IMR-90 (cell line): ENCODE results near the gene SRMS. TPM values are rescaled to one million over a fixed set of nuclear protein-coding genes. Genes with fewer than 3 reads are reported as not detected.

Experiments used
- ATAC-seq: fragments of 200-7000 bp; cut with Tn5 transposase; 2 replicates; pipeline ENCODE4 v1.9.1; 2020; ENCODE audit warnings: low read depth, mild to moderate bottlenecking, moderate library complexity
- BruUV-seq: library from RNA; stranded (reverse); fragments of 400-500 nt; replicated peaks from 2 replicates; lab custom pipeline; 2021; lab: Mats Ljungman, UMichigan
- CTCF ChIA-PET: fragments of 300-600 bp; formaldehyde crosslinking; extraction: SDS; loops from one replicate; lab custom pipeline; 2021; ENCODE audit warnings: antibody characterized with exemption; lab: Yijun Ruan, JAX
- POLR2A ChIA-PET: fragments of 300-600 bp; sonication (Branson Sonifier 250); formaldehyde crosslinking; loops from one replicate; lab custom pipeline; 2022; ENCODE audit warnings: antibody characterized with exemption; ENCODE audit not compliant: unreplicated experiment; lab: Charles Lee
- DNase-seq: peaks from one replicate; pipeline ENCODE4 v3.0.0; 2013
- H2AFZ ChIP-seq: replicated peaks from 2 replicates; pipeline ENCODE3; 2013; ENCODE audit warnings: low read length, mild to moderate bottlenecking; ENCODE audit not compliant: poor library complexity
- H2AK5ac ChIP-seq: 2 replicates; pipeline ENCODE4 v1.6.1; 2013; ENCODE audit warnings: low read depth, low read length, inconsistent platforms
- H2AK9ac ChIP-seq: replicated peaks from 2 replicates; pipeline ENCODE3; 2013; ENCODE audit warnings: mild to moderate bottlenecking, low read depth, low read length, moderate library complexity; ENCODE audit not compliant: poor library complexity
- H2BK120ac ChIP-seq: 2 replicates; pipeline ENCODE4 v1.6.1; 2013; ENCODE audit warnings: low read depth, low read length, inconsistent platforms
- H2BK15ac ChIP-seq: 3 replicates; pipeline ENCODE4 v1.6.1; 2013; ENCODE audit warnings: low read depth, low read length, inconsistent platforms
- H2BK20ac ChIP-seq: 2 replicates; pipeline ENCODE4 v1.6.1; 2013; ENCODE audit warnings: low read depth, mild to moderate bottlenecking, inconsistent platforms, low read length, moderate library complexity
- H2BK5ac ChIP-seq: 2 replicates; pipeline ENCODE4 v1.6.1; 2013; ENCODE audit warnings: mild to moderate bottlenecking, low read depth, low read length, inconsistent platforms; ENCODE audit not compliant: poor library complexity, severe bottlenecking
- H3K14ac ChIP-seq: replicated peaks from 2 replicates; pipeline ENCODE4 v1.6.1; 2013; ENCODE audit warnings: low read depth, low read length, inconsistent platforms
- H3K18ac ChIP-seq: 2 replicates; pipeline ENCODE4 v1.6.1; 2013; ENCODE audit warnings: low read depth, low read length, control low read depth
- H3K23ac ChIP-seq: 2 replicates; pipeline ENCODE4 v1.6.1; 2013; ENCODE audit warnings: low read depth, low read length, inconsistent platforms
- H3K27ac ChIP-seq: 2 replicates; pipeline ENCODE4 v1.5.1; 2013; ENCODE audit warnings: mild to moderate bottlenecking, control low read depth, low read length; ENCODE audit not compliant: insufficient read depth
- H3K27me3 ChIP-seq: 2 replicates; pipeline ENCODE4 v1.6.1; 2013; ENCODE audit warnings: low read length; ENCODE audit not compliant: control insufficient read depth, insufficient read depth
- H3K36me3 ChIP-seq: 2 replicates; pipeline ENCODE4 v1.6.1; 2013; ENCODE audit warnings: low read length, mixed read lengths; ENCODE audit not compliant: control insufficient read depth, insufficient read depth
- H3K4ac ChIP-seq: 2 replicates; pipeline ENCODE4 v1.6.1; 2013; ENCODE audit warnings: low read depth, low read length, inconsistent platforms
- H3K4me1 ChIP-seq: 2 replicates; pipeline ENCODE4 v1.6.1; 2013; ENCODE audit warnings: low read length, mixed read lengths; ENCODE audit not compliant: control insufficient read depth, insufficient read depth
- H3K4me2 ChIP-seq: 2 replicates; pipeline ENCODE4 v1.6.1; 2013; ENCODE audit warnings: low read depth, mild to moderate bottlenecking, control low read depth, low read length, moderate library complexity
- H3K4me3 ChIP-seq: 2 replicates; pipeline ENCODE4 v1.5.1; 2013; ENCODE audit warnings: low read depth, mild to moderate bottlenecking, control low read depth, low read length, moderate library complexity; ENCODE audit not compliant: insufficient read depth
- H3K56ac ChIP-seq: 2 replicates; pipeline ENCODE4 v1.6.1; 2013; ENCODE audit warnings: low read length, inconsistent platforms; ENCODE audit not compliant: insufficient read depth; ENCODE audit errors: extremely low read depth
- H3K79me1 ChIP-seq, 2 experiments: 2 replicates each; pipeline ENCODE4 v1.6.1; 2013; ENCODE audit warnings: low read length in 2 of 2, inconsistent platforms in 1 of 2, low read depth in 1 of 2
- H3K9ac ChIP-seq: 2 replicates; pipeline ENCODE4 v1.6.1; 2013; ENCODE audit warnings: low read depth, low read length, control low read depth
- H3K9me1 ChIP-seq: 2 replicates; pipeline ENCODE4 v1.6.1; 2013; ENCODE audit warnings: low read length, inconsistent platforms; ENCODE audit not compliant: insufficient read depth
- H3K9me3 ChIP-seq: 2 replicates; pipeline ENCODE4 v1.6.1; 2013; ENCODE audit warnings: low read length; ENCODE audit not compliant: control insufficient read depth, insufficient read depth
- H4K20me1 ChIP-seq: 2 replicates; pipeline ENCODE4 v1.6.1; 2013; ENCODE audit warnings: low read length, inconsistent platforms; ENCODE audit not compliant: insufficient read depth
- H4K5ac ChIP-seq: 2 replicates; pipeline ENCODE4 v1.6.1; 2013; ENCODE audit warnings: mild to moderate bottlenecking, low read depth, low read length, control low read depth
- H4K8ac ChIP-seq, 2 experiments: 2 replicates each; pipeline ENCODE4 v1.6.1; 2013; ENCODE audit warnings: low read depth in 2 of 2, low read length in 2 of 2, control low read depth in 1 of 2, inconsistent platforms in 1 of 2
- H4K91ac ChIP-seq: 2 replicates; pipeline ENCODE4 v1.6.1; 2013; ENCODE audit warnings: low read depth, low read length, inconsistent platforms; ENCODE audit not compliant: insufficient read depth
- BHLHE40 ChIP-seq: fragments of 150-350 bp; IDR thresholded peaks from 2 replicates; pipeline ENCODE4 v1.6.1; 2016; ENCODE audit warnings: mild to moderate bottlenecking, low read depth, low read length
- CEBPB ChIP-seq: IDR thresholded peaks from 2 replicates; pipeline ENCODE4 v1.6.1; 2012; ENCODE audit warnings: low read depth, low read length, improper control_type of control experiment
- CHD1 ChIP-seq: IDR thresholded peaks from 2 replicates; pipeline ENCODE4 v1.6.1; 2012; ENCODE audit warnings: low read depth, low read length, improper control_type of control experiment
- FOS ChIP-seq: fragments of 150-350 bp; IDR thresholded peaks from 2 replicates; pipeline ENCODE4 v1.6.1; 2016; ENCODE audit warnings: low read depth, low read length
- MAFK ChIP-seq: IDR thresholded peaks from 2 replicates; pipeline ENCODE4 v1.6.1; 2012; ENCODE audit warnings: low read depth, low read length, improper control_type of control experiment
- MAZ ChIP-seq: IDR thresholded peaks from 2 replicates; pipeline ENCODE4 v1.6.1; 2012; ENCODE audit warnings: low read depth, mild to moderate bottlenecking, low read length, improper control_type of control experiment, moderate library complexity, borderline replicate concordance
- MXI1 ChIP-seq: IDR thresholded peaks from 2 replicates; pipeline ENCODE4 v1.6.1; 2012; ENCODE audit warnings: low read depth, mild to moderate bottlenecking, low read length, moderate library complexity, borderline replicate concordance
- NFE2L2 ChIP-seq: fragments of 150-350 bp; IDR thresholded peaks from 2 replicates; pipeline ENCODE4 v1.6.1; 2016; ENCODE audit warnings: low read depth, mild to moderate bottlenecking, low read length
- POLR2A ChIP-seq: IDR thresholded peaks from 2 replicates; pipeline ENCODE4 v1.6.1; 2012; ENCODE audit warnings: mild to moderate bottlenecking, low read depth, low read length
- RAD21 ChIP-seq: IDR thresholded peaks from 2 replicates; pipeline ENCODE4 v1.6.1; 2012; ENCODE audit warnings: low read length, improper control_type of control experiment
- RCOR1 ChIP-seq: IDR thresholded peaks from 2 replicates; pipeline ENCODE4 v1.6.1; 2012; ENCODE audit warnings: mild to moderate bottlenecking, low read length, improper control_type of control experiment; ENCODE audit not compliant: insufficient replicate concordance
- RFX5 ChIP-seq: IDR thresholded peaks from 2 replicates; pipeline ENCODE4 v1.8.0; 2012; ENCODE audit warnings: low read depth, mild to moderate bottlenecking, low read length, moderate library complexity
- SMC3 ChIP-seq: fragments of 150-350 bp; IDR thresholded peaks from 2 replicates; pipeline ENCODE4 v1.6.1; 2016; ENCODE audit warnings: low read depth, mild to moderate bottlenecking, antibody characterized with exemption, low read length, moderate library complexity
- USF2 ChIP-seq: fragments of 150-350 bp; IDR thresholded peaks from 2 replicates; pipeline ENCODE4 v1.6.1; 2017; ENCODE audit warnings: mild to moderate bottlenecking, antibody characterized with exemption, low read length, low read depth
- WGBS, 2 experiments: methylation state at CpG; one replicate each; pipeline versions ENCODE4 v1.1.5 to v1.1.7; 2013; ENCODE audit warnings: missing lambda C conversion rate in 2 of 2; ENCODE audit not compliant: insufficient read length in 1 of 2; ENCODE audit errors: extremely low coverage in 2 of 2; 5-methylcytosine and 5-hydroxymethylcytosine counted together
- dilution Hi-C: fragments of 300-500 bp; cut with HindIII; formaldehyde crosslinking; loops from one replicate; pipeline ENCODE4 v1.14.3; 2018; ENCODE audit warnings: low sequenced_read_pairs; ENCODE audit not compliant: unreplicated experiment
- in situ Hi-C: fragments of 300-500 bp; cut with MboI; formaldehyde crosslinking; loops from 3 replicates; pipeline ENCODE4 v1.14.3; 2019; ENCODE audit warnings: low sequenced_read_pairs, inconsistent platforms, mixed read lengths
- intact Hi-C: fragments of 100-400 bp; cut with micrococcal nuclease; formaldehyde crosslinking; loops from 2 replicates; pipeline ENCODE4 v1.10.0; 2022
- polyA plus RNA-seq, 3 experiments: library from polyadenylated mRNA; depleted of rRNA; stranded (reverse); fragments of >200 nt; gene quantifications; 2 replicates each; pipeline ENCODE4 v1.2.3, GENCODE V29; 2012; ENCODE audit warnings: low replicate concordance in 1 of 3
- total RNA-seq: library from RNA; depleted of rRNA; stranded (reverse); fragments of >200 nt; gene quantifications from 2 replicates; pipeline ENCODE4 v1.2.3, GENCODE V29; 2012
- TF ChIP-seq, protein P1 (sequence below): fragments of 150-350 bp; IDR thresholded peaks from 2 replicates; pipeline ENCODE4 v1.6.1; 2016; ENCODE audit warnings: low read depth, mild to moderate bottlenecking, low read length, moderate library complexity, borderline replicate concordance
- TF ChIP-seq, protein P2 (sequence below): conservative IDR thresholded peaks from 2 replicates; pipeline ENCODE4 v1.5.1; 2012; ENCODE audit warnings: mild to moderate bottlenecking, low read depth, low read length, improper control_type of control experiment

Gene SRMS
- total and polyA plus RNA-seq, 2 of the 4 experiments (the other 2 are of a cell fraction) = not detected

- no peak overlapping the region for H3K4me3 ChIP-seq
- H2BK120ac ChIP-seq = no peak overlapping the region
- peaks cover 43% of the 10 kb centered on the region for H3K27me3 ChIP-seq
- H3K4ac ChIP-seq = no peak overlapping the region
- dilution Hi-C loops = no loop called here
- no peak overlapping the region for H4K91ac ChIP-seq
- H2AK5ac ChIP-seq = no peak overlapping the region
- no peak overlapping the region for H3K14ac ChIP-seq
- no peak overlapping the region for H4K8ac ChIP-seq
- peaks cover 29% of the 10 kb centered on the region for H3K9me3 ChIP-seq
- peak overlapping the region; percentile 14 for H2AFZ ChIP-seq
- H3K4me2 ChIP-seq = no peak overlapping the region
- intact Hi-C loops = no loop called here
- H3K4me1 ChIP-seq = 0 out of 2 replicates have a peak, but pooled peaks cover 1% of the 10 kb centered on the region
- no peaks in the 10 kb centered on the region for H3K36me3 ChIP-seq
- H3K27ac ChIP-seq = no peak overlapping the region
- no TSS peak for BruUV-seq
- no peaks in the 10 kb centered on the region for H3K79me1 ChIP-seq
- TF ChIP-seq SMC3 (no peak), POLR2A (no peak), MAZ (no peak), RCOR1 (no peak), BHLHE40 (no peak), FOS (no peak), NFE2L2 (no peak), RAD21 (no peak), CHD1 (no peak), CEBPB (no peak), MAFK (no peak), USF2 (no peak), MXI1 (no peak), RFX5 (no peak)
- TF ChIP-seq, protein P1, sequence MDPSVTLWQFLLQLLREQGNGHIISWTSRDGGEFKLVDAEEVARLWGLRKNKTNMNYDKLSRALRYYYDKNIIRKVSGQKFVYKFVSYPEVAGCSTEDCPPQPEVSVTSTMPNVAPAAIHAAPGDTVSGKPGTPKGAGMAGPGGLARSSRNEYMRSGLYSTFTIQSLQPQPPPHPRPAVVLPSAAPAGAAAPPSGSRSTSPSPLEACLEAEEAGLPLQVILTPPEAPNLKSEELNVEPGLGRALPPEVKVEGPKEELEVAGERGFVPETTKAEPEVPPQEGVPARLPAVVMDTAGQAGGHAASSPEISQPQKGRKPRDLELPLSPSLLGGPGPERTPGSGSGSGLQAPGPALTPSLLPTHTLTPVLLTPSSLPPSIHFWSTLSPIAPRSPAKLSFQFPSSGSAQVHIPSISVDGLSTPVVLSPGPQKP = no peak
- TF ChIP-seq, protein P2, sequence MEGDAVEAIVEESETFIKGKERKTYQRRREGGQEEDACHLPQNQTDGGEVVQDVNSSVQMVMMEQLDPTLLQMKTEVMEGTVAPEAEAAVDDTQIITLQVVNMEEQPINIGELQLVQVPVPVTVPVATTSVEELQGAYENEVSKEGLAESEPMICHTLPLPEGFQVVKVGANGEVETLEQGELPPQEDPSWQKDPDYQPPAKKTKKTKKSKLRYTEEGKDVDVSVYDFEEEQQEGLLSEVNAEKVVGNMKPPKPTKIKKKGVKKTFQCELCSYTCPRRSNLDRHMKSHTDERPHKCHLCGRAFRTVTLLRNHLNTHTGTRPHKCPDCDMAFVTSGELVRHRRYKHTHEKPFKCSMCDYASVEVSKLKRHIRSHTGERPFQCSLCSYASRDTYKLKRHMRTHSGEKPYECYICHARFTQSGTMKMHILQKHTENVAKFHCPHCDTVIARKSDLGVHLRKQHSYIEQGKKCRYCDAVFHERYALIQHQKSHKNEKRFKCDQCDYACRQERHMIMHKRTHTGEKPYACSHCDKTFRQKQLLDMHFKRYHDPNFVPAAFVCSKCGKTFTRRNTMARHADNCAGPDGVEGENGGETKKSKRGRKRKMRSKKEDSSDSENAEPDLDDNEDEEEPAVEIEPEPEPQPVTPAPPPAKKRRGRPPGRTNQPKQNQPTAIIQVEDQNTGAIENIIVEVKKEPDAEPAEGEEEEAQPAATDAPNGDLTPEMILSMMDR = no peak
- no peak overlapping the region for H2BK15ac ChIP-seq
- WGBS, 2 experiments = 93% methylated on average over 3 of the region's 12 CpGs; no CpG with 5 or more reads in 1 of the 2 experiments
- in situ Hi-C loops = no loop called here
- no peak overlapping the region for H4K5ac ChIP-seq
- H4K20me1 ChIP-seq = no peaks in the 10 kb centered on the region
- H2BK5ac ChIP-seq = no peak overlapping the region
- H3K9me1 ChIP-seq = no peaks in the 10 kb centered on the region
- no peak for ATAC-seq
- H3K18ac ChIP-seq = no peak overlapping the region
- H2BK20ac ChIP-seq = no peak overlapping the region
- no peak overlapping the region for H2AK9ac ChIP-seq
- DNase-seq = no peak
- no peak overlapping the region for H3K56ac ChIP-seq
- ChIA-PET POLR2A (no interaction called here), CTCF (no interaction called here)
- no peak overlapping the region for H3K9ac ChIP-seq
- no peak overlapping the region for H3K23ac ChIP-seq
These were observed 41.8 kb downstream of the SRMS start for GRCh38 chr20:63505723-63506122.
